GM23338 (cell line): ENCODE data around the gene BRCA1.

Source experiments
- EZH2 ChIP-seq: fragments of 200-600 bp; sonication (generic); IDR thresholded peaks from one replicate; pipeline ENCODE4 v1.8.0; 2017; ENCODE audit warnings: antibody characterized with exemption, mild to moderate bottlenecking, low read depth; ENCODE audit not compliant: unreplicated experiment
- EZH2phosphoT487 ChIP-seq: fragments of 200-600 bp; sonication (generic); IDR thresholded peaks from one replicate; pipeline ENCODE4 v1.8.1; 2018; ENCODE audit warnings: antibody characterized with exemption; ENCODE audit not compliant: unreplicated experiment
- NANOG ChIP-seq: IDR thresholded peaks from 2 replicates; pipeline ENCODE4 v1.6.1; 2016; ENCODE audit warnings: antibody characterized with exemption, borderline replicate concordance
- POLR2AphosphoS5 ChIP-seq: IDR thresholded peaks from 2 replicates; pipeline ENCODE4 v1.6.1; 2016; ENCODE audit warnings: antibody characterized with exemption, low read depth
- REST ChIP-seq: IDR thresholded peaks from one replicate; pipeline ENCODE4 v1.6.1; 2018; ENCODE audit warnings: antibody characterized with exemption; ENCODE audit not compliant: unreplicated experiment
- ZNF331 ChIP-seq: fragments of 250-450 bp; sonication (Bioruptor Pico); IDR thresholded peaks from 2 replicates; pipeline ENCODE4 v1.5.0; 2020; ENCODE audit warnings: low read depth, mild to moderate bottlenecking, moderate library complexity
- TF ChIP-seq, protein P1 (sequence below), 2 experiments: fragments of 200-600 bp in 1 of 2; sonication (generic) in 1 of 2; conservative IDR thresholded peaks; 2 replicates each; pipeline versions ENCODE4 v1.5.1 to v1.6.1; 2016 to 2017; ENCODE audit warnings: antibody characterized with exemption in 2 of 2, low read depth in 2 of 2, mild to moderate bottlenecking in 2 of 2, moderate library complexity in 1 of 2

DNA sequence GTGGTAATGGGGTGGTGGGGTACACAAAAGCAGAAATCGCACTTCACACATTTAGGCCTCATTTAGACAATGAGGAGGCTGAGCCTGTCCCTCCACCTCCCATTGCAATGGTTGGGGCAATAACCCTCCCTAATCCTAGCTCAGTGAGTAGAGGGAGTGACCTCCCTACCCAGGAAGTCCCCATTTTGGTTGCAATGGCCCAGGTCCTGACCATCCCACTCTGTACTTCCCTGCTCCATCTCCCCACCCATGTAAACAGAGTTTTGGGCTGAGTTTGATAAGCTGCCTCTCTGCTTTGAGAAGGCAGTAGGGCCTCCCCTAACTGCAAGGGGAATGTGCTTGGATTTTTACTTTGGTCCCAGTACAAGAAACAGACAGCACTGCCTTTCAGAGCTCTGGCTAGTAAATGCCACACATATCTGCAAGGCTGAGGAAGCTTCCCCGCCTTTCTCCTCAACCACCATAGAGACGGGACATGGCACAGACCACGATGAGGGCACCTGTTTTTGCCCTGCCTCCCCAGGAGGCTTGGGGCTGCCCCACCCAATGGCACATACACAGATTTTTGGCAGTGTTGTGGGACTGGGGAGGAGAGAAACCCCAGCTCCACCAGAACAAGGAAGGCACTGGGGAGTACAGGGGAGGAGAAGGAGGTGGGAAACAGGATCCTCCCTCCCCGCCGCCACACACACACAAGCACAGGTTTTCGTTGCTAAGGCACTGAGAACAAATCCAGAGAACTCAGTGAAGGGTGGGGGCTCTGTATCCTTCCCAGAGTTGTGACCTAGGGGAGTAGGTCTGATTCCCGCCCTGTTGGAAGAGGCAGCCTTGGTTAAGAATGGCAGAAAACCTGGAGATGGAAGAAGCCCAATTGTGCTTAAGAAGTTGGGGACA lies 110.3 kb downstream of the BRCA1 start:
- no peak for TF ChIP-seq EZH2
- TF ChIP-seq, protein P1, sequence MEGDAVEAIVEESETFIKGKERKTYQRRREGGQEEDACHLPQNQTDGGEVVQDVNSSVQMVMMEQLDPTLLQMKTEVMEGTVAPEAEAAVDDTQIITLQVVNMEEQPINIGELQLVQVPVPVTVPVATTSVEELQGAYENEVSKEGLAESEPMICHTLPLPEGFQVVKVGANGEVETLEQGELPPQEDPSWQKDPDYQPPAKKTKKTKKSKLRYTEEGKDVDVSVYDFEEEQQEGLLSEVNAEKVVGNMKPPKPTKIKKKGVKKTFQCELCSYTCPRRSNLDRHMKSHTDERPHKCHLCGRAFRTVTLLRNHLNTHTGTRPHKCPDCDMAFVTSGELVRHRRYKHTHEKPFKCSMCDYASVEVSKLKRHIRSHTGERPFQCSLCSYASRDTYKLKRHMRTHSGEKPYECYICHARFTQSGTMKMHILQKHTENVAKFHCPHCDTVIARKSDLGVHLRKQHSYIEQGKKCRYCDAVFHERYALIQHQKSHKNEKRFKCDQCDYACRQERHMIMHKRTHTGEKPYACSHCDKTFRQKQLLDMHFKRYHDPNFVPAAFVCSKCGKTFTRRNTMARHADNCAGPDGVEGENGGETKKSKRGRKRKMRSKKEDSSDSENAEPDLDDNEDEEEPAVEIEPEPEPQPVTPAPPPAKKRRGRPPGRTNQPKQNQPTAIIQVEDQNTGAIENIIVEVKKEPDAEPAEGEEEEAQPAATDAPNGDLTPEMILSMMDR (conservative IDR thresholded peaks at IDR 0.05; ENCODE audit: low read depth in 2 of 2): no peak
- no peak for TF ChIP-seq NANOG
- TF ChIP-seq REST: no peak
- TF ChIP-seq POLR2AphosphoS5: no peak
- no peak for TF ChIP-seq ZNF331 (CRISPR knock-in tag)
- TF ChIP-seq EZH2phosphoT487: no peak
